ENCODE measurements around the gene SCD.
"Not testable (repeated sequence)": the region's sequence is repeated elsewhere in the genome, so short reads cannot be mapped to it uniquely, and the experiment has no call there.

The SCD gene

GRCh38 chr10:100346765-100347567 lies at the start of gene SCD:
Gene SCD, plus strand, starts transcription at chr10:100347233. Its CDS starts 272 bp downstream, at chr10:100347505.
- peak; percentile 95 for DNase-seq

GRCh38 chr10:100297242-100297641 lies 49.8 kb upstream of the SCD start:
- no peak for DNase-seq

- DNase-seq, result not testable (repeated sequence)
These were observed 45.9 kb upstream of the SCD start for GRCh38 chr10:100301123-100301522.

- DNase-seq, result peak; percentile 49
These were observed 43.2 kb upstream of the SCD start for GRCh38 chr10:100303724-100304319.

- no peak for DNase-seq
These were observed 42.6 kb upstream of the SCD start for GRCh38 chr10:100304414-100304813.

GRCh38 chr10:100306861-100307260 lies 40.2 kb upstream of the SCD start:
- DNase-seq, result no peak

GRCh38 chr10:100307684-100308083 lies 39.3 kb upstream of the SCD start:
- DNase-seq, result peak; percentile 83

GRCh38 chr10:100311298-100311697 lies 35.7 kb upstream of the SCD start:
- DNase-seq, result no peak

- DNase-seq, result no peak
These were observed 31.4 kb upstream of the SCD start for GRCh38 chr10:100315615-100316014.

GRCh38 chr10:100318207-100318606 lies 28.8 kb upstream of the SCD start:
- no peak for DNase-seq

- no peak for DNase-seq
These were observed 27.2 kb upstream of the SCD start for GRCh38 chr10:100319707-100320402.

- no peak for DNase-seq
These were observed 21.9 kb upstream of the SCD start for GRCh38 chr10:100325158-100325557.

- DNase-seq, result peak; percentile 89
These were observed 19.9 kb upstream of the SCD start for GRCh38 chr10:100327007-100327717.

- no peak for DNase-seq
These were observed 19.4 kb upstream of the SCD start for GRCh38 chr10:100327718-100328009.

GRCh38 chr10:100328198-100328597 lies 18.8 kb upstream of the SCD start:
- DNase-seq, result no peak

- DNase-seq, result no peak
These were observed 17.0 kb upstream of the SCD start, which contains the start of gene PKD2L1 for GRCh38 chr10:100330079-100330478. Gene PKD2L1, minus strand, starts transcription at chr10:100330228. Its CDS starts 125 bp downstream, at chr10:100330103.

- DNase-seq, result no peak
These were observed 13.9 kb upstream of the SCD start for GRCh38 chr10:100333106-100333505.

- peak; percentile 25 for DNase-seq
These were observed 13.2 kb upstream of the SCD start for GRCh38 chr10:100333661-100334440.

- no peak for DNase-seq
These were observed 12.3 kb upstream of the SCD start for GRCh38 chr10:100334762-100335161.

- peak; percentile 69 for DNase-seq
These were observed 8.5 kb upstream of the SCD start for GRCh38 chr10:100338434-100339036.

GRCh38 chr10:100339236-100339635 lies 7.8 kb upstream of the SCD start:
- DNase-seq, result peak; percentile 72
